H7 (cell line): Measurements from ENCODE around the gene MS4A10. TPM values are rescaled to one million over a fixed set of nuclear protein-coding genes. Genes with fewer than 3 reads are reported as not detected.

ENCODE experiments used
- DNase-seq: peaks from one replicate; pipeline ENCODE4 v3.0.0; 2012
- H3K27me3 ChIP-seq: 2 replicates; pipeline ENCODE4 v1.6.0; 2011; ENCODE audit warnings: mild to moderate bottlenecking, low read length; ENCODE audit not compliant: control insufficient read depth, insufficient read depth
- H3K36me3 ChIP-seq: replicated peaks from 2 replicates; pipeline ENCODE4 v1.5.1; 2011; ENCODE audit warnings: low read length; ENCODE audit not compliant: control insufficient read depth, insufficient read depth
- H3K4me3 ChIP-seq: 2 replicates; pipeline ENCODE4 v1.5.1; 2011; ENCODE audit warnings: low read depth, mild to moderate bottlenecking, control low read depth, low read length, moderate library complexity; ENCODE audit not compliant: insufficient read depth
- total RNA-seq: library from RNA; depleted of rRNA; stranded (reverse); fragments of >200 nt; shearing (Covaris generic); gene quantifications from 2 replicates; pipeline ENCODE4 v1.2.3, GENCODE V29; 2014

The MS4A10 gene
- total RNA-seq, 1 experiment from 2014 or later, result not detected

- DNase-seq, result no peak
- Histone ChIP-seq H3K4me3 (no peak overlapping the region), H3K36me3 (no peaks in the 10 kb centered on the region; the same call in 1 of the 2 replicates), H3K27me3 (peaks cover 1% of the 10 kb centered on the region; the same call in 1 of the 2 replicates)
Measured at GRCh38 chr11:60840470-60841430, 55.6 kb downstream of the MS4A10 start.

GRCh38 chr11:60841797-60842667, 56.9 kb downstream of the MS4A10 start, which contains the start of gene CCDC86:
Gene CCDC86, plus strand, starts transcription at chr11:60842113. Its CDS starts 12 bp downstream, at chr11:60842125.
- Histone ChIP-seq H3K4me3 (peak within 1 kb of the TSS; percentile 88), H3K27me3 (peaks cover 1% of the 10 kb centered on the region; the same call in 1 of the 2 replicates), H3K36me3 (no peaks in the 10 kb centered on the region; the same call in 1 of the 2 replicates)
- peak; percentile 99 for DNase-seq

DNA sequence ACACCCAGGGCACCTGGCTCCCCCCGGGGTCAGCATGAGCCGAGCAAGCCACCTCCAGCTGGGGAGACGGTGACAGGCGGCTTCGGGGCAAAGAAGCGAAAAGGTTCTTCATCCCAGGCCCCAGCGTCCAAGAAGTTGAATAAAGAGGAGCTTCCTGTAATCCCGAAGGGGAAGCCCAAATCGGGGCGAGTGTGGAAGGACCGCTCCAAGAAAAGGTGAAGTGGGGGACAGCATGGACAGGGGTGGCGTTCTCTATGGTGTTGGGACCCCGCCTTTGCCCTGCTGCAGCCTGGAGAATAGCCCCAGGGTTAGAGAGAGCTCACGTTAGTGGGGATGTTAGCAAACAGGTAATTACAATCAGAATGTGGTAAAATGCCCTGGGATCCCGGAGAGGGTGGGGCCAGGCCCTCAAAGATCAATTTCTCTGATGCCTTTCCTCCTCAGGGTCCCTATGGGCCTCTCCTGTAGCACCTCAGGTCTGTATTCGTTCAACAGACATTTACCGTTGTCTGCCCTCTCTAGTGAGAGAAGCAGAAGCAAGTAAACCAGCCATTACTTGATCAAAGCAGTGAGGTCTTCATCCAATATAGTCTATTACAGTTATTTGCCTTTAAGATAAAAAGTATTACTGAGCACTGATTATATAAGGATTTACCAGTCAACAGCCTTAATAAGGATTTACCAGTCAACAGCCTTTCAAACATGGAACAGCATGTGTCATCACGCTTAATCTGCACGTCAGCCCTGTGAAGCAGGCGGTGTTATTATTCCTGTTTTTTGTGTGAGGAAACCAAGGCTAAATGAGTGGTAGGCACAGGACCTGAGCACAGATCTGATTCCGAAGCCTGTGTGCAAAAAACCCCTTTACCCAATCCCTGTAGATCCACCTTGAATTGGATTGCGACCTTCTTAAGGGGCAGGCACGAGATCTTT, 57.8 kb downstream of the MS4A10 start:
- Histone ChIP-seq H3K36me3 (no peaks in the 10 kb centered on the region; the same call in 1 of the 2 replicates), H3K4me3 (peak overlapping the region; percentile 88), H3K27me3 (no peaks in the 10 kb centered on the region)
- DNase-seq, result peak; percentile 47

GRCh38 chr11:60844045-60844869, 59.1 kb downstream of the MS4A10 start:
- no peak for DNase-seq
- Histone ChIP-seq H3K36me3 (peaks cover 4% of the 10 kb centered on the region), H3K27me3 (no peaks in the 10 kb centered on the region), H3K4me3 (no peak overlapping the region)

- no peak for DNase-seq
- peaks cover 9% of the 10 kb centered on the region for H3K36me3 ChIP-seq
- H3K4me3 ChIP-seq, result no peak overlapping the region
- H3K27me3 ChIP-seq, result no peaks in the 10 kb centered on the region
Measured at GRCh38 chr11:60844870-60845221, 59.7 kb downstream of the MS4A10 start.

DNA sequence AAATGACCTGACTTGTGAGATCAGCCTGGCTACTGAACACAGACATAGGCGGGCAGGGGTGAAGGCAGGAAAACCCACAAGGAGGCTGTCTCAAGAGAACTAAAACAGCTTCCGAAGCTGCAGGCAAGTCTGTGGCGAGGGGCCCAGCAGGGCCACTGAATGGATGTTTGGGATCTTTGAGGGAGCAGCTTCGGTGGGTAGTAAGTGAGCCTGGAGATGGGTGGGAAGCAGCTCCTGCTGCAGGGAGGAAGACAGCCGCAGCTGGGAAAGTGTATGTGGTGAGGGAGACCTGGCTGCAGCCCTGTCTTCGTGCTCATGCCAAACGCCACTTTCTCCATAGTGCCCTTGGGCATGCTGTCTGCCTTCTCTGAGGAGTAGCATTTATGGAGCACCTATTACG, 60.2 kb downstream of the MS4A10 start:
- no peak for DNase-seq
- H3K36me3 ChIP-seq, result peaks cover 11% of the 10 kb centered on the region
- H3K4me3 ChIP-seq, result no peak overlapping the region
- H3K27me3 ChIP-seq, result no peaks in the 10 kb centered on the region

GRCh38 chr11:60847281-60847680, 62.1 kb downstream of the MS4A10 start:
- Histone ChIP-seq H3K4me3 (no peak overlapping the region), H3K27me3 (peaks cover 1% of the 10 kb centered on the region; the same call in 1 of the 2 replicates), H3K36me3 (peaks cover 18% of the 10 kb centered on the region)
- DNase-seq, result no peak

DNA sequence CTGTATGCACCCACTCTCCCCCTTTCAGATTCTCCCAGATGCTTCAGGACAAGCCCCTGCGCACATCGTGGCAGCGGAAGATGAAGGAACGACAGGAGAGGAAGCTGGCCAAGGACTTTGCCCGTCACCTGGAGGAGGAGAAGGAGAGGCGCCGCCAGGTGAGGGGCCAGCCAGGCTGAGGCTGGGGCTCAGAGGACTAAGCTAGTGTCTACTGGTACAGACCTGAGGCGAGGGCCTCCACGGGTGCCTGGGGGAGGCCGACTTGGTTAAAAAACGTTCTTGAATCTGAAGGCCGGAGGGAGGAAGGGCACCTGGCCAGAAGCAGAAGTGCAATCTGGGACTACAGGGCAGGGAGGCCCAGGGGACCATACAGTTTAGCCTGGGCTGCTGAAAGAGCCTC, 62.8 kb downstream of the MS4A10 start:
- DNase-seq, result no peak
- peaks cover 18% of the 10 kb centered on the region for H3K36me3 ChIP-seq
- H3K4me3 ChIP-seq, result no peak overlapping the region
- peaks cover 5% of the 10 kb centered on the region for H3K27me3 ChIP-seq

GRCh38 chr11:60848714-60849151, 63.6 kb downstream of the MS4A10 start:
- Histone ChIP-seq H3K27me3 (peaks cover 11% of the 10 kb centered on the region), H3K36me3 (peaks cover 18% of the 10 kb centered on the region), H3K4me3 (no peak overlapping the region)
- DNase-seq, result no peak

- no peak for DNase-seq
Measured at GRCh38 chr11:60849641-60850520, 64.7 kb downstream of the MS4A10 start.

More at GRCh38 chr11:60849641-60850520, 64.7 kb downstream of the MS4A10 start:
- H3K27me3 ChIP-seq, result peaks cover 20% of the 10 kb centered on the region
- no peak overlapping the region for H3K4me3 ChIP-seq
- peaks cover 18% of the 10 kb centered on the region for H3K36me3 ChIP-seq
